WTC11 (cell line): ENCODE measurements around the gene MALAT1. TPM values are rescaled to one million over a fixed set of nuclear protein-coding genes. Genes with fewer than 3 reads are reported as not detected.

ENCODE experiments used
- ATAC-seq: fragments of 200-7000 bp; cut with Tn5 transposase; 2 replicates; pipeline ENCODE4 v1.10.0; 2021; ENCODE audit warnings: mild to moderate bottlenecking, moderate library complexity
- CTCF ChIA-PET: fragments of 300-600 bp; sonication (Branson Sonifier 250); formaldehyde crosslinking; loops from one replicate; lab custom pipeline; 2021; ENCODE audit warnings: antibody characterized with exemption; lab: Charles Lee
- POLR2A ChIA-PET: fragments of 350-600 bp; sonication (Branson Sonifier 250); formaldehyde crosslinking; loops from one replicate; lab custom pipeline; 2021; ENCODE audit warnings: antibody characterized with exemption; lab: Charles Lee
- DNase-seq: peaks from one replicate; pipeline ENCODE4 v3.0.0; 2021; ENCODE audit warnings: low spot score
- H3K27ac Mint-ChIP-seq: 2 replicates; pipeline ENCODE4 v1.8.0; 2021; ENCODE audit warnings: mixed read lengths
- H3K27me3 Mint-ChIP-seq: 2 replicates; pipeline ENCODE4 v1.8.0; 2021; ENCODE audit warnings: low read depth, mild to moderate bottlenecking, moderate library complexity, mixed read lengths
- H3K36me3 Mint-ChIP-seq: 2 replicates; pipeline ENCODE4 v1.8.0; 2021; ENCODE audit warnings: mixed read lengths
- H3K4me1 Mint-ChIP-seq: 2 replicates; pipeline ENCODE4 v1.8.0; 2022; ENCODE audit warnings: mixed read lengths
- H3K4me3 Mint-ChIP-seq: 2 replicates; pipeline ENCODE4 v1.8.0; 2021; ENCODE audit warnings: mild to moderate bottlenecking, moderate library complexity, mixed read lengths
- H3K9me3 Mint-ChIP-seq: 2 replicates; pipeline ENCODE4 v1.8.0; 2021; ENCODE audit warnings: mixed read lengths
- ARID4B ChIP-seq: sonication (generic); formaldehyde crosslinking; IDR thresholded peaks from 2 replicates; pipeline ENCODE4 v1.8.0; 2023; ENCODE audit warnings: missing genetic modification reagents, mild to moderate bottlenecking, borderline replicate concordance
- E2F5 ChIP-seq: sonication (generic); formaldehyde crosslinking; IDR thresholded peaks from 2 replicates; pipeline ENCODE4 v1.8.1; 2022; ENCODE audit warnings: mild to moderate bottlenecking, moderate library complexity, missing genetic modification reagents
- ERG ChIP-seq: fragments of 250-450 bp; sonication (Bioruptor Pico); IDR thresholded peaks from 2 replicates; pipeline ENCODE4 v1.8.0; 2021; ENCODE audit warnings: mild to moderate bottlenecking
- ETV6 ChIP-seq: sonication (generic); formaldehyde crosslinking; IDR thresholded peaks from 2 replicates; pipeline ENCODE4 v1.8.1; 2022; ENCODE audit warnings: mild to moderate bottlenecking, missing genetic modification reagents
- GABPB1 ChIP-seq: sonication (generic); formaldehyde crosslinking; IDR thresholded peaks from 2 replicates; pipeline ENCODE4 v1.8.1; 2023; ENCODE audit warnings: mild to moderate bottlenecking, missing genetic modification reagents
- JUN ChIP-seq: sonication (generic); formaldehyde crosslinking; IDR thresholded peaks from 2 replicates; pipeline ENCODE4 v1.8.0; 2023; ENCODE audit warnings: mild to moderate bottlenecking, missing genetic modification reagents
- MAX ChIP-seq: sonication (generic); formaldehyde crosslinking; IDR thresholded peaks from 2 replicates; pipeline ENCODE4 v1.8.0; 2022; ENCODE audit warnings: mild to moderate bottlenecking, missing genetic modification reagents
- MXD4 ChIP-seq: fragments of 250-450 bp; sonication (Bioruptor Pico); IDR thresholded peaks from 2 replicates; pipeline ENCODE4 v1.8.0; 2021; ENCODE audit warnings: mild to moderate bottlenecking, moderate library complexity, borderline replicate concordance
- NFATC4 ChIP-seq: fragments of 250-450 bp; sonication (Bioruptor Pico); IDR thresholded peaks from 2 replicates; pipeline ENCODE4 v1.9.0; 2021; ENCODE audit warnings: mild to moderate bottlenecking
- NFE2L1 ChIP-seq: sonication (generic); formaldehyde crosslinking; IDR thresholded peaks from 2 replicates; pipeline ENCODE4 v1.8.1; 2023; ENCODE audit warnings: missing genetic modification reagents
- NR1H2 ChIP-seq: sonication (generic); formaldehyde crosslinking; IDR thresholded peaks from 2 replicates; pipeline ENCODE4 v1.9.0; 2021; ENCODE audit warnings: mild to moderate bottlenecking, moderate library complexity, missing genetic modification reagents
- SP1 ChIP-seq: sonication (generic); formaldehyde crosslinking; conservative IDR thresholded peaks from 2 replicates; pipeline ENCODE4 v1.8.1; 2022; ENCODE audit warnings: missing genetic modification reagents
- TEAD4 ChIP-seq: sonication (generic); formaldehyde crosslinking; IDR thresholded peaks from 2 replicates; pipeline ENCODE4 v1.8.0; 2022; ENCODE audit warnings: mild to moderate bottlenecking, missing genetic modification reagents
- USF1 ChIP-seq: sonication (generic); formaldehyde crosslinking; IDR thresholded peaks from 2 replicates; pipeline ENCODE4 v1.8.0; 2022; ENCODE audit warnings: mild to moderate bottlenecking, missing genetic modification reagents
- ZBTB21 ChIP-seq: sonication (generic); formaldehyde crosslinking; IDR thresholded peaks from 2 replicates; pipeline ENCODE4 v1.8.1; 2023; ENCODE audit warnings: mild to moderate bottlenecking, missing genetic modification reagents, borderline replicate concordance
- ZNF121 ChIP-seq: sonication (generic); formaldehyde crosslinking; IDR thresholded peaks from 2 replicates; pipeline ENCODE4 v1.8.0; 2023; ENCODE audit warnings: missing genetic modification reagents
- ZNF425 ChIP-seq: fragments of 250-450 bp; sonication (Bioruptor Pico); conservative IDR thresholded peaks from 2 replicates; pipeline ENCODE4 v1.9.0; 2021; ENCODE audit warnings: mild to moderate bottlenecking
- ZNF671 ChIP-seq: fragments of 250-450 bp; sonication (Bioruptor Pico); IDR thresholded peaks from 2 replicates; pipeline ENCODE4 v1.8.0; 2021; ENCODE audit warnings: mild to moderate bottlenecking
- total RNA-seq: library from RNA; stranded (reverse); gene quantifications from 3 replicates; pipeline ENCODE4 v1.2.3, GENCODE V29; 2021

The MALAT1 gene
- total RNA-seq, 1 experiment from 2014 or later: 1,830 TPM

- peak; percentile 48 for ATAC-seq
- no peaks in the 10 kb centered on the region for H3K9me3 Mint-ChIP-seq
Measured at GRCh38 chr11:65553301-65554001, 54.6 kb downstream of the MALAT1 start.

GRCh38 chr11:65554057-65554818 lies 55.4 kb downstream of the MALAT1 start:
- POLR2A ChIA-PET: interaction anchor here (1.1 to 1.5 kb wide), 4 partner anchors 14 to 55 kb away, joined by 3 to 4 read pairs (median 3); partner anchors contain the start of genes MALAT1 and ZNRD2
- Mint-ChIP-seq H3K4me3 (peak overlapping the region; percentile 52), H3K36me3 (no peaks in the 10 kb centered on the region), H3K4me1 (peaks cover 49% of the 10 kb centered on the region), H3K27me3 (peaks cover 67% of the 10 kb centered on the region), H3K9me3 (no peaks in the 10 kb centered on the region), H3K27ac (no peak overlapping the region)
- DNase-seq (no peak), ATAC-seq (no peak)
- CTCF ChIA-PET: interaction anchor here (1.1 to 5.8 kb wide), 10 partner anchors 14 to 158 kb away, joined by 3 to 171 read pairs (median 6); partner anchors contain the start of genes FAM89B, KAT5, SIPA1 and ZNRD2
- TF ChIP-seq ZBTB21 (CRISPR knock-in tag) (no peak), ERG (no peak), ETV6 (CRISPR knock-in tag) (no peak), NR1H2 (CRISPR knock-in tag) (no peak)

More at GRCh38 chr11:65553301-65554001, 54.6 kb downstream of the MALAT1 start:
- H3K4me3 Mint-ChIP-seq: peak overlapping the region; percentile 52
- no peaks in the 10 kb centered on the region for H3K36me3 Mint-ChIP-seq
- CTCF ChIA-PET: interaction anchor here (0.5 to 5.8 kb wide), 18 partner anchors 9 to 527 kb away, joined by 3 to 171 read pairs (median 4); partner anchors contain the start of genes EHBP1L1, FAM89B, KAT5 and SIPA1
- no peak overlapping the region for H3K27ac Mint-ChIP-seq
- POLR2A ChIA-PET: interaction anchor here (1.1 to 1.5 kb wide), 3 partner anchors 13 to 54 kb away, joined by 3 to 4 read pairs (median 3); partner anchors contain the start of gene MALAT1
- H3K4me1 Mint-ChIP-seq: peaks cover 47% of the 10 kb centered on the region
- TF ChIP-seq ZNF121 (CRISPR knock-in tag) (peak; percentile 77; the same call in 1 of the 2 replicates), MAX (CRISPR knock-in tag) (0 out of 2 replicates have a peak, but pooled peaks have one; percentile 26), NFE2L1 (CRISPR knock-in tag) (no peak), SP1 (peak; percentile 41; the same call in 1 of the 2 replicates)
- H3K27me3 Mint-ChIP-seq: peaks cover 70% of the 10 kb centered on the region
- DNase-seq: peak; percentile 76

GRCh38 chr11:65554842-65555430 lies 56.1 kb downstream of the MALAT1 start:
- H3K27ac Mint-ChIP-seq: no peak overlapping the region
- no peaks in the 10 kb centered on the region for H3K9me3 Mint-ChIP-seq
- DNase-seq (no peak), ATAC-seq (no peak)
- ChIA-PET CTCF (interaction anchor here (1.1 to 5.8 kb wide), 4 partner anchors 15 to 52 kb away, joined by 3 to 171 read pairs (median 6); partner anchors contain the start of genes FAM89B and ZNRD2), POLR2A (interaction anchor here (1.2 kb wide), 1 partner anchor 15 kb away, joined by 3 read pairs; the partner anchor contains the start of gene ZNRD2)
- peaks cover 51% of the 10 kb centered on the region for H3K4me1 Mint-ChIP-seq
- H3K4me3 Mint-ChIP-seq: peak overlapping the region; percentile 52
- peaks cover 67% of the 10 kb centered on the region for H3K27me3 Mint-ChIP-seq
- H3K36me3 Mint-ChIP-seq: no peaks in the 10 kb centered on the region
- TF ChIP-seq E2F5 (CRISPR knock-in tag): no peak
- TF ChIP-seq MXD4 (CRISPR knock-in tag): no peak
- TF ChIP-seq USF1 (CRISPR knock-in tag): no peak
- TF ChIP-seq ZNF121 (CRISPR knock-in tag): no peak
- TF ChIP-seq ZNF425: no peak
- no peak for TF ChIP-seq GABPB1 (CRISPR knock-in tag)
- TF ChIP-seq ZNF671: no peak
- TF ChIP-seq NFATC4 (CRISPR knock-in tag): no peak
- no peak for TF ChIP-seq ZBTB21 (CRISPR knock-in tag)
- no peak for TF ChIP-seq ARID4B (CRISPR knock-in tag)
- no peak for TF ChIP-seq TEAD4 (CRISPR knock-in tag)
- TF ChIP-seq JUN (CRISPR knock-in tag): no peak
